GM23248 (cell line): Measurements from ENCODE around the gene VIL1. TPM values are rescaled to one million over a fixed set of nuclear protein-coding genes. Genes with fewer than 3 reads are reported as not detected.

Experiments
- DNase-seq: peaks from one replicate; pipeline ENCODE4 v3.0.0-alpha.2; 2015
- H2AFZ ChIP-seq: fragments of 200-600 bp; sonication (generic); 2 replicates; pipeline ENCODE4 v1.6.1; 2016; ENCODE audit warnings: antibody characterized with exemption
- H3F3A ChIP-seq: fragments of 200-600 bp; sonication (generic); 2 replicates; pipeline ENCODE4 v1.6.1; 2016; ENCODE audit warnings: mild to moderate bottlenecking, antibody characterized with exemption, mixed run types; ENCODE audit not compliant: insufficient read depth
- H3K27ac ChIP-seq: fragments of 200-600 bp; sonication (generic); 2 replicates; pipeline ENCODE4 v1.5.1; 2016; ENCODE audit warnings: mild to moderate bottlenecking
- H3K27me3 ChIP-seq: fragments of 200-600 bp; sonication (generic); replicated peaks from 2 replicates; pipeline ENCODE4 v1.6.1; 2016; ENCODE audit warnings: mild to moderate bottlenecking; ENCODE audit not compliant: insufficient read depth
- H3K36me3 ChIP-seq: fragments of 200-600 bp; sonication (generic); 2 replicates; pipeline ENCODE4 v1.6.1; 2016; ENCODE audit warnings: low read depth, mild to moderate bottlenecking
- H3K4me1 ChIP-seq: fragments of 200-600 bp; sonication (generic); 2 replicates; pipeline ENCODE4 v1.6.1; 2016; ENCODE audit warnings: mild to moderate bottlenecking; ENCODE audit not compliant: insufficient read depth
- H3K4me2 ChIP-seq: fragments of 200-600 bp; sonication (generic); one replicate; pipeline ENCODE4 v1.6.1; 2016; ENCODE audit warnings: mild to moderate bottlenecking; ENCODE audit not compliant: unreplicated experiment
- H3K4me3 ChIP-seq: fragments of 200-600 bp; sonication (generic); 2 replicates; pipeline ENCODE4 v1.5.1; 2016; ENCODE audit warnings: mild to moderate bottlenecking
- H3K79me2 ChIP-seq: fragments of 200-600 bp; sonication (generic); 2 replicates; pipeline ENCODE4 v1.6.1; 2016; ENCODE audit warnings: mild to moderate bottlenecking; ENCODE audit not compliant: insufficient read depth
- H3K9ac ChIP-seq: fragments of 200-600 bp; sonication (generic); 2 replicates; pipeline ENCODE4 v1.6.1; 2016; ENCODE audit warnings: mild to moderate bottlenecking
- H3K9me2 ChIP-seq: fragments of 200-600 bp; sonication (generic); 2 replicates; pipeline ENCODE4 v1.6.1; 2016; ENCODE audit warnings: mixed run types, mild to moderate bottlenecking, moderate library complexity; ENCODE audit not compliant: insufficient read depth
- H3K9me3 ChIP-seq: fragments of 200-600 bp; sonication (generic); one replicate; pipeline ENCODE4 v1.6.1; 2017; ENCODE audit warnings: low read depth
- H4K20me1 ChIP-seq: fragments of 200-600 bp; sonication (generic); 2 replicates; pipeline ENCODE4 v1.6.0; 2016; ENCODE audit not compliant: insufficient read depth
- EZH2 ChIP-seq: fragments of 200-600 bp; sonication (generic); IDR thresholded peaks from 2 replicates; pipeline ENCODE4 v1.6.1; 2018; ENCODE audit warnings: antibody characterized with exemption, mild to moderate bottlenecking; ENCODE audit not compliant: insufficient read depth, poor library complexity, severe bottlenecking
- EZH2phosphoT487 ChIP-seq: fragments of 200-600 bp; sonication (generic); IDR thresholded peaks from 2 replicates; pipeline ENCODE4 v1.6.1; 2018; ENCODE audit warnings: antibody characterized with exemption, moderate library complexity, mild to moderate bottlenecking, low read depth; ENCODE audit not compliant: insufficient read depth
- WGBS, 2 experiments: methylation state at CpG; one replicate each; pipeline ENCODE4 v1.1.6; 2015 to 2017; ENCODE audit warnings: low lambda C conversion rate in 2 of 2, low coverage in 1 of 2; ENCODE audit errors: missing lambda C conversion rate in 2 of 2; 5-methylcytosine and 5-hydroxymethylcytosine counted together
- in situ Hi-C: fragments of 300-500 bp; cut with MboI; formaldehyde crosslinking; loops from 2 replicates; pipeline ENCODE4 v1.15.0; 2020
- polyA plus RNA-seq: library from polyadenylated mRNA; unstranded; fragments of >200 nt; fragmentation: Nextera tagmentation; extraction: Ambion mirVana; gene quantifications from 2 replicates; pipeline ENCODE4 v1.2.1, GENCODE V29; 2016
- total RNA-seq: library from RNA; depleted of rRNA; stranded (reverse); fragments of >200 nt; shearing (Covaris generic); gene quantifications from 2 replicates; pipeline ENCODE4 v1.2.3, GENCODE V29; 2014

The VIL1 gene
- total and polyA plus RNA-seq, 2 experiments from 2014 or later: not detected

DNA sequence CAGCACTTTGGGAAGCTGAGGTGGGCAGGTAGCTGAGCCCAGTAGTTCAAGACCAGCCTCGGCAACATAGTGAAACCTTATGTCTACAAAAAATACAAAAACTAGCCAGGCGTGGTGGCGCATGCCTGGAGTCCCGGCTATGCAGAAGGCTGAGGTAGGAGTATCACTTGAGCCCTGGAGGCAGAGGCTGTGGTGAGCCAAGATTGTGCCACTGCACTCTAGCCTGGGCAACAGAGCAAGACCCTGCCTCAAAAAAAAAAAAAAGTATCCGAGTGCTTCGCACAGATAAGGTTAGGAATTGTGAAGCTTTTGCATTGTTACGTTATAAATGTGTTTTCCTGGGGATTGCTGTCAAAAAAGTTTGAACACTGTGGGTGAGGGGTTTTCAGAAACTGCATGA is 15.1 kb upstream of the VIL1 start:
- Histone ChIP-seq H3K9me2 (no peaks in the 10 kb centered on the region), H3K4me3 (no peak overlapping the region), H3K79me2 (peaks cover 40% of the 10 kb centered on the region), H3K9me3 (no peaks in the 10 kb centered on the region), H3K4me1 (peaks cover 20% of the 10 kb centered on the region), H3K27me3 (no peaks in the 10 kb centered on the region), H3K9ac (no peak overlapping the region), H3F3A (peaks cover 16% of the 10 kb centered on the region), H3K36me3 (0 out of 2 replicates have a peak, but pooled peaks cover 3% of the 10 kb centered on the region), H2AFZ (no peak overlapping the region), H3K4me2 (no peak overlapping the region), H4K20me1 (no peaks in the 10 kb centered on the region), H3K27ac (no peak overlapping the region)
- in situ Hi-C loops: no loop called here
- TF ChIP-seq EZH2phosphoT487: no peak
- no peak for TF ChIP-seq EZH2
- no peak for DNase-seq
- 74 to 79% methylated on average over 7 of the region's 7 CpGs for WGBS, 2 experiments

GRCh38 chr2:218404351-218405085 is 14.4 kb upstream of the VIL1 start:
- TF ChIP-seq EZH2phosphoT487 (no peak), EZH2 (no peak)
- WGBS, 2 experiments: 62 to 64% methylated on average over 15 to 16 of the region's 16 CpGs
- Histone ChIP-seq H3K79me2 (peaks cover 40% of the 10 kb centered on the region), H3K9me2 (no peaks in the 10 kb centered on the region), H3K27ac (peak overlapping the region; percentile 56; the same call in 1 of the 2 replicates), H3K9ac (no peak overlapping the region), H3K4me3 (no peak overlapping the region), H3K27me3 (no peaks in the 10 kb centered on the region), H3K9me3 (no peaks in the 10 kb centered on the region), H3F3A (peaks cover 16% of the 10 kb centered on the region), H3K4me2 (no peak overlapping the region), H3K4me1 (peaks cover 20% of the 10 kb centered on the region), H4K20me1 (no peaks in the 10 kb centered on the region), H2AFZ (no peak overlapping the region), H3K36me3 (0 out of 2 replicates have a peak, but pooled peaks cover 3% of the 10 kb centered on the region)
- in situ Hi-C loops: no loop called here
- peak; percentile 52 for DNase-seq

DNA sequence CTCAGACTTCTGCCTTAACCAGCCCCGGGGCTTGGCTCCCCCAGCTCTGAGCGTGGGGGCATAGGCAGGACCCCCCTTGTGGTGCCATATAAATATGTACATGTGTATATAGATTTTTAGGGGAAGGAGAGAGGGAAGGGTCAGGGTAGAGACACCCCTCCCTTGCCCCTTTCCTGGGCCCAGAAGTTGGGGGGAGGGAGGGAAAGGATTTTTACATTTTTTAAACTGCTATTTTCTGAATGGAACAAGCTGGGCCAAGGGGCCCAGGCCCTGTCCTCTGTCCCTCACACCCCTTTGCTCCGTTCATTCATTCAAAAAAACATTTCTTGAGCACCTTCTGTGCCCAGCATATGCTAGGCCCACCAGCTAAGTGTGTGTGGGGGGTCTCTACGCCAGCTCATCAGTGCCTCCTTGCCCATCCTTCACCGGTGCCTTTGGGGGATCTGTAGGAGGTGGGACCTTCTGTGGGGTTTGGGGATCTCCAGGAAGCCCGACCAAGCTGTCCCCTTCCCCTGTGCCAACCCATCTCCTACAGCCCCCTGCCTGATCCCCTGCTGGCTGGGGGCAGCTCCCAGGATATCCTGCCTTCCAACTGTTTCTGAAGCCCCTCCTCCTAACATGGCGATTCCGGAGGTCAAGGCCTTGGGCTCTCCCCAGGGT is 13.7 kb upstream of the VIL1 start:
- DNase-seq: no peak
- Histone ChIP-seq H3K27me3 (no peaks in the 10 kb centered on the region), H3K79me2 (peaks cover 37% of the 10 kb centered on the region), H4K20me1 (no peaks in the 10 kb centered on the region), H3K9ac (peak overlapping the region; percentile 23; the same call in 1 of the 2 replicates), H2AFZ (no peak overlapping the region), H3K4me3 (no peak overlapping the region), H3K9me3 (no peaks in the 10 kb centered on the region), H3K4me1 (peaks cover 20% of the 10 kb centered on the region), H3F3A (peaks cover 16% of the 10 kb centered on the region), H3K9me2 (no peaks in the 10 kb centered on the region), H3K4me2 (no peak overlapping the region), H3K36me3 (0 out of 2 replicates have a peak, but pooled peaks cover 3% of the 10 kb centered on the region), H3K27ac (peak overlapping the region; percentile 56)
- in situ Hi-C loops: no loop called here
- 48 to 49% methylated on average over 8 of the region's 8 CpGs for WGBS, 2 experiments
- TF ChIP-seq EZH2 (no peak), EZH2phosphoT487 (no peak)

GRCh38 chr2:218405746-218406208 is 13.1 kb upstream of the VIL1 start:
- Histone ChIP-seq H3K4me1 (peaks cover 20% of the 10 kb centered on the region), H3K9me2 (no peaks in the 10 kb centered on the region), H3K79me2 (peaks cover 32% of the 10 kb centered on the region), H2AFZ (no peak overlapping the region), H3K9me3 (no peaks in the 10 kb centered on the region), H3K4me3 (peak overlapping the region; percentile 17), H3K27me3 (no peaks in the 10 kb centered on the region), H3K27ac (peak overlapping the region; percentile 56), H3K36me3 (0 out of 2 replicates have a peak, but pooled peaks cover 3% of the 10 kb centered on the region), H3F3A (peaks cover 16% of the 10 kb centered on the region), H3K4me2 (peak overlapping the region; percentile 61), H3K9ac (peak overlapping the region; percentile 23; the same call in 1 of the 2 replicates), H4K20me1 (no peaks in the 10 kb centered on the region)
- in situ Hi-C loops: no loop called here
- TF ChIP-seq EZH2phosphoT487: no peak
- no peak for TF ChIP-seq EZH2
- DNase-seq: no peak
- WGBS, 2 experiments: 8 to 12% methylated on average over 13 to 15 of the region's 15 CpGs
